BJ (cell line): ENCODE data around the gene KATNIP. TPM values are rescaled to one million over a fixed set of nuclear protein-coding genes. Genes with fewer than 3 reads are reported as not detected.

ENCODE experiments used
- CTCF ChIA-PET: fragments of 350-600 bp; formaldehyde crosslinking; extraction: SDS; loops from one replicate; lab custom pipeline; 2021; ENCODE audit warnings: antibody characterized with exemption, inconsistent platforms; lab: Yijun Ruan, JAX
- POLR2A ChIA-PET: fragments of 300-600 bp; sonication (Branson Sonifier 250); formaldehyde crosslinking; extraction: SDS; loops from one replicate; lab custom pipeline; 2021; ENCODE audit warnings: antibody characterized with exemption; lab: Charles Lee
- DNase-seq: peaks from one replicate; pipeline ENCODE4 v3.0.0-alpha.2; 2011; ENCODE audit warnings: low read depth
- H3K27me3 ChIP-seq: 2 replicates; pipeline ENCODE4 v1.6.0; 2011; ENCODE audit warnings: low read length; ENCODE audit not compliant: control insufficient read depth, insufficient read depth
- H3K36me3 ChIP-seq: 2 replicates; pipeline ENCODE4 v1.5.1; 2011; ENCODE audit warnings: low read length; ENCODE audit not compliant: control insufficient read depth, insufficient read depth
- H3K4me3 ChIP-seq: 2 replicates; pipeline ENCODE4 v1.5.1; 2011; ENCODE audit warnings: low read depth, mild to moderate bottlenecking, control low read depth, low read length
- polyA plus RNA-seq: library from polyadenylated mRNA; depleted of rRNA; stranded (reverse); fragments of >200 nt; gene quantifications from 2 replicates; pipeline ENCODE4 v1.2.3, GENCODE V29; 2011
- TF ChIP-seq, protein P1 (sequence below): IDR thresholded peaks from 2 replicates; pipeline ENCODE4 v1.5.1; 2011; ENCODE audit warnings: low read depth, mild to moderate bottlenecking, control low read depth, inconsistent platforms, low read length, moderate library complexity; ENCODE audit not compliant: insufficient read depth

Gene KATNIP
- polyA plus RNA-seq, 1 experiment: 18.8 TPM

DNA sequence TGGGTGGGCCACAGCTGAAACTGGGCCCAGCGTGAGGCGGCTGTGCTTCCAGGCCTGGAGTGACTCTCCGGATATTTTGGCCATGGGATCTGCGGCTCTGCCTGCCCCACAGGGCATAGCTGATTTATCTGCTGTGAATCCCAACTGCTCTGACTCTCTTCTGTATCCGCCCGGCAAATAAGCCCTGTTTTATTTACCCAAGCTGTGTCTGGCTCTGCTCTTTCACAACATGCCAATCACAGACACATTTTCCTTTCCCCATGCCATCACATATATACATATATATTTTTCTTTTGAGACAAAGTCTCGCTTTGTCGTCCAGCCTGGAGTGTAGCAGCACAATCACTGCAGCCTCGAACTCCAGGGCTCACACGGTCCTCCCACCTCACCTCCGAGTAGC lies 33.6 kb upstream of the KATNIP start:
- Histone ChIP-seq H3K4me3 (no peak overlapping the region), H3K27me3 (no peaks in the 10 kb centered on the region), H3K36me3 (peaks cover 16% of the 10 kb centered on the region)
- no peak for DNase-seq
- ChIA-PET POLR2A (no interaction called here), CTCF (interaction anchor here (1.3 to 2.9 kb wide), 9 partner anchors 9 to 239 kb away, joined by 3 to 14 read pairs (median 4); no protein-coding TSS in a partner anchor)
- TF ChIP-seq, protein P1, sequence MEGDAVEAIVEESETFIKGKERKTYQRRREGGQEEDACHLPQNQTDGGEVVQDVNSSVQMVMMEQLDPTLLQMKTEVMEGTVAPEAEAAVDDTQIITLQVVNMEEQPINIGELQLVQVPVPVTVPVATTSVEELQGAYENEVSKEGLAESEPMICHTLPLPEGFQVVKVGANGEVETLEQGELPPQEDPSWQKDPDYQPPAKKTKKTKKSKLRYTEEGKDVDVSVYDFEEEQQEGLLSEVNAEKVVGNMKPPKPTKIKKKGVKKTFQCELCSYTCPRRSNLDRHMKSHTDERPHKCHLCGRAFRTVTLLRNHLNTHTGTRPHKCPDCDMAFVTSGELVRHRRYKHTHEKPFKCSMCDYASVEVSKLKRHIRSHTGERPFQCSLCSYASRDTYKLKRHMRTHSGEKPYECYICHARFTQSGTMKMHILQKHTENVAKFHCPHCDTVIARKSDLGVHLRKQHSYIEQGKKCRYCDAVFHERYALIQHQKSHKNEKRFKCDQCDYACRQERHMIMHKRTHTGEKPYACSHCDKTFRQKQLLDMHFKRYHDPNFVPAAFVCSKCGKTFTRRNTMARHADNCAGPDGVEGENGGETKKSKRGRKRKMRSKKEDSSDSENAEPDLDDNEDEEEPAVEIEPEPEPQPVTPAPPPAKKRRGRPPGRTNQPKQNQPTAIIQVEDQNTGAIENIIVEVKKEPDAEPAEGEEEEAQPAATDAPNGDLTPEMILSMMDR: no peak

DNA sequence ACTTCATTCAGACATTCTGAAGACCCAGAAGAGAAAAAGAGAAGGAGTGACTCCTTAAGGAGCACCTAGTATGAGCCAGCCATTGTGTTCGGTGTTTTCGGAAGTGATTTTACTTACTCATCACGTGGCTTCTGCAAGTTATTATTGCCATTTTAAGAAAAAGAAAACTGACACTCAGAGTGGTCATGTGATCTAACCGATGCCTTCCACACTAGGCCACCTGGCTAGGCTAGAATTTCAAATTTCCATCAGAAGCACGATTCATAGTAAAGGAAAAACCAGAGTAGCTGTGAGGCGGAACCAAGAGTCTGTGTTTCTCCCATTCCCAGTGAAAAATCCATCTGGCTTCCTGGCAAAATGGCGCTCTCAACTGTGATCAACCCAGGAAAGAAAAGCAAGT lies 32.3 kb upstream of the KATNIP start:
- ChIA-PET POLR2A (no interaction called here), CTCF (interaction anchor here (1.3 to 2.9 kb wide), 3 partner anchors 12 to 18 kb away, joined by 3 to 14 read pairs (median 7); no protein-coding TSS in a partner anchor)
- Histone ChIP-seq H3K36me3 (peaks cover 12% of the 10 kb centered on the region), H3K27me3 (no peaks in the 10 kb centered on the region), H3K4me3 (no peak overlapping the region)
- TF ChIP-seq, protein P1: no peak
- DNase-seq: no peak

DNA sequence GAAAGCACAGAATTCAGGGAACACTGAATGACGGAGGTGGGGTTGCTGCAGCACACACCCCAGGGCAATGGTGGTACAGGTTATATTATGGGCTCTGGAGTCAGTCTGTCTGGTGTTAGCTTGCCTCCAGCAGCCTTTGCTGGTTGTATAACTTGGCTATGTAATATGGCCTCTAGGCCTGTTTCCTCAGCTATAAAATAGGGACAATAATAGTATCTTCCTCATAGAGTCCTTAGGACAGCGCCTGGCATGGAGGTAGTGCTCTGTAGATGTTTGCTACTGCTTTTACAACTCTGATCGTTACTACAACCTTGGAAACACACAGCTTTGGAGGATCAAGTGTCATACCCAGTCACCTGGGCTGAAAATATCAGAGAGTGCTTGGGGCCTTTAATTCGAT lies 31.7 kb upstream of the KATNIP start:
- Histone ChIP-seq H3K36me3 (peaks cover 12% of the 10 kb centered on the region), H3K27me3 (no peaks in the 10 kb centered on the region), H3K4me3 (no peak overlapping the region)
- CTCF ChIA-PET: interaction anchor here (1.3 kb wide), 2 partner anchors 12 kb away, joined by 3 read pairs; no protein-coding TSS in a partner anchor
- POLR2A ChIA-PET: no interaction called here
- no peak for DNase-seq
- TF ChIP-seq, protein P1: no peak

DNA sequence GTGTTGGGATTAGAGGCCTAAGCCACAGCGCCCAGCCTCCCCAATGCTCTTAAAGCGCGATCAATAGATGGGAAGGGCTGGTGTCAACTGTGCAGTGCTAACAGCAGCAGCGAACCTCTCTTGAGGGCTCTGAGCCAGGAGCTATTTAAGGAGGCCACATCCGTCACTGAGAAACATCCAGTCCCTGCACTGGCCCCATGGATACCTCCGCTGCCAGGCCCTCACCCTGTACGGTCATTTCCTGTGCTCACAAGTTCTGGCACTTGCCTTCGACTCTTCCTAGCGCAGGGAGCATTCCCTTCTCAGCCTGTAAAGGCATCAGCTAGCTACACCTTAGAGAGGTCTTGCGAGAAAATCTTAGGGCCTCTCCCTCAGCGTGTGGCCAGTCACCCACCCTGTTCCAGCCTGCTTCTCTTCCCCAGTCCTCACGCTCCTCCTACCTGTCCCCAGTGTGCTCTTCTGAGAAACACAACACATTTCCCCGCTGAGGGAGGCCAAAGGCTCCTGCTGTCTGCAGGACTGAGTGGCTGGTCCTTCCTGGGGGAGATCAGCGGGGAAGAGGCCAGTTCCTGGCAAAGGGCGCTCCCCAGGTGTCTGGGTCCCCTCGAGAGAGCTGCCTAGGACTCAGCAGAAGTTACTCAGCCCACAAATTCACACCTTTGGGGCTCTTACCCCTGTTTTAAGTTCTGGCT lies 28.8 kb upstream of the KATNIP start:
- H3K36me3 ChIP-seq: peaks cover 19% of the 10 kb centered on the region
- ChIA-PET CTCF (interaction anchor here (1.2 to 2.2 kb wide), 2 partner anchors 9 kb away, joined by 5 read pairs; no protein-coding TSS in a partner anchor), POLR2A (no interaction called here)
- no peaks in the 10 kb centered on the region for H3K27me3 ChIP-seq
- TF ChIP-seq, protein P1: no peak
- DNase-seq: no peak
- H3K4me3 ChIP-seq: no peak overlapping the region

DNA sequence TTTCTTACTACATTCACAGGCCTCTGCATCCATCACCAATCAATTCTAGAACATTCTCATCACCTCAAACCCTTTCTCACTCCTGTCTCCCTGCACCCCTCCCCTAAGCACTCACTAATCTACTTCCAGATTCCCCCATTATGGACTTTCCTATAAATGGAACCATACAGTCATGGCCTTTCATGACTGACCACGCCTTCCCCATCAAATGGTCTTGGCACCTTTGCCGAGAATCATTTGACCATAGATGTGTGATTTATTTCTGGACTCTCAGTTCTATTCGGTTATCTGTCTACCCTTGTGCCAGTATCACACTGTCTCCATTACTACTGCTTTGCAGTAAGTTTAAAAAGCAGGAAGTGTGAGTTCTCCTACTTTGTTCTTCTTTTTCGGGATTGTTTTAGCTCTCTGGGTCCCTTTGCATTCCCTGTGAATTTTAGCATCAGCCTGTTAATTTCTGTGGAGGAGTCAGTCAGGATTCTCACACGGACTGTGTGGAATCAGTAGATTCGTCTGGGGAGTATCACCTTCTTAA lies 27.7 kb upstream of the KATNIP start:
- TF ChIP-seq, protein P1: no peak
- ChIA-PET POLR2A (no interaction called here), CTCF (interaction anchor here (2.2 kb wide), 1 partner anchor 10 kb away, joined by 5 read pairs; no protein-coding TSS in a partner anchor)
- Histone ChIP-seq H3K27me3 (no peaks in the 10 kb centered on the region), H3K36me3 (peaks cover 25% of the 10 kb centered on the region), H3K4me3 (no peak overlapping the region)
- DNase-seq: no peak
